ENCODE results near the gene ROR1. TPM values are rescaled to one million over a fixed set of nuclear protein-coding genes. Genes with fewer than 3 reads are reported as not detected.
"Not testable (repeated sequence)": the region's sequence is repeated elsewhere in the genome, so short reads cannot be mapped to it uniquely, and the experiment has no call there.

Gene ROR1
- total RNA-seq, 6 donors from 2014 or later: 19.7 to 39.8 (median 28.5) TPM

DNA sequence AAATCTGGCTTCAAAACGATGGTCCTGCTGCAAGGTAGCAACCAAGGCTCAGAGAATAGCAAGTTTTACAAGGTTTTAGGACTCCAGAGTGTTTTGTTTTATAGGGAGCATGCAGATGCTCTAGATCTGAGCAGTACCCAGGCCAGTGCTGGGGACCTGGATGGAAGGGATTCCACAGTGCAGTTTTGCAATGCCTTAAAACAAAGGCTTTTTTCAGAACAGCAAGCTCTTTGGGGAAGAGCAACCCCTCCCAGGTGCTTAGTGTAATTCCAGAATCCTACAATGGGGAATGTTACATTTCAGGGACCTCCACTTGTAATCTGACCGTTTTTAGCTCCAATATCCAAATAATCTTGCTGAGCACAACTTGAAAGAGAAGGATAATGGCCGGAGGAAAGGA is 6.7 kb downstream of the ROR1 start:
- no peak for DNase-seq
- H3K36me3 ChIP-seq: no peaks in the 10 kb centered on the region
- TF ChIP-seq, protein P1, sequence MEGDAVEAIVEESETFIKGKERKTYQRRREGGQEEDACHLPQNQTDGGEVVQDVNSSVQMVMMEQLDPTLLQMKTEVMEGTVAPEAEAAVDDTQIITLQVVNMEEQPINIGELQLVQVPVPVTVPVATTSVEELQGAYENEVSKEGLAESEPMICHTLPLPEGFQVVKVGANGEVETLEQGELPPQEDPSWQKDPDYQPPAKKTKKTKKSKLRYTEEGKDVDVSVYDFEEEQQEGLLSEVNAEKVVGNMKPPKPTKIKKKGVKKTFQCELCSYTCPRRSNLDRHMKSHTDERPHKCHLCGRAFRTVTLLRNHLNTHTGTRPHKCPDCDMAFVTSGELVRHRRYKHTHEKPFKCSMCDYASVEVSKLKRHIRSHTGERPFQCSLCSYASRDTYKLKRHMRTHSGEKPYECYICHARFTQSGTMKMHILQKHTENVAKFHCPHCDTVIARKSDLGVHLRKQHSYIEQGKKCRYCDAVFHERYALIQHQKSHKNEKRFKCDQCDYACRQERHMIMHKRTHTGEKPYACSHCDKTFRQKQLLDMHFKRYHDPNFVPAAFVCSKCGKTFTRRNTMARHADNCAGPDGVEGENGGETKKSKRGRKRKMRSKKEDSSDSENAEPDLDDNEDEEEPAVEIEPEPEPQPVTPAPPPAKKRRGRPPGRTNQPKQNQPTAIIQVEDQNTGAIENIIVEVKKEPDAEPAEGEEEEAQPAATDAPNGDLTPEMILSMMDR (IDR thresholded peaks at IDR 0.05): no peak
- no peak for TF ChIP-seq EP300 (IDR thresholded peaks at IDR 0.05)
- no peak for TF ChIP-seq POLR2A (IDR thresholded peaks at IDR 0.05)
- TF ChIP-seq POLR2AphosphoS5 (IDR thresholded peaks at IDR 0.05): no peak
- no peak for ATAC-seq (ENCODE audit: low FRiP score in 2 of 2)
- H3K4me1 ChIP-seq: peaks cover 0 to 14% (median 4%) of the 10 kb centered on the region in 4 donors
- 58 to 66% methylated on average over 3 of the region's 3 CpGs for WGBS, 2 donors
- no peak overlapping the region for H3K27ac ChIP-seq
- H3K4me3 ChIP-seq: no peak overlapping the region
- no peaks in the 10 kb centered on the region for H3K27me3 ChIP-seq
- no peaks in the 10 kb centered on the region for H3K9me3 ChIP-seq

DNA sequence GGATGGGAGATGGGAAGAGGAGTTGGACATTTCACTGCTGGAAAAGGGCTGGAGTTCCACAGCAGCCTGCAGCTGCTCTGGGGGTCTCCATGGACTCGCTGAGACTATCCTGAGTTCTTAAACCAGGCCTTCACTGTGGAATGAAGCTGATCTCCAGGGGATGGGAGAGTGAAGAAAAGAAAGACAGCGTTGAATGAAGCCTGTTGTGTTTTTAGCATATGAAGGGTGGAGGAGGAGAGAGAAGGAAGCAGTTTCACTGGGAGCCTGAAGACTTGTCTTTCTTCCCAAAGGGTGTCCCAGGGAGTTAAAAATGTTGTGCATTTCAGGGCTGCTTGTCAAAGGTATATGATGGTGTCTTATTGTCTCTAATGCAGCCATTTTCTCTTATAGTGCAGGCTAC is 9.2 kb downstream of the ROR1 start:
- H3K4me3 ChIP-seq: no peak overlapping the region
- no peaks in the 10 kb centered on the region for H3K9me3 ChIP-seq
- 69 to 88% methylated on average over 2 of the region's 2 CpGs for WGBS, 2 donors
- ATAC-seq (ENCODE audit: low FRiP score in 2 of 2) (no peak), DNase-seq (no peak)
- no peaks in the 10 kb centered on the region for H3K36me3 ChIP-seq
- H3K4me1 ChIP-seq: peaks cover 0 to 7% (median 3%) of the 10 kb centered on the region in 4 donors
- no peak for TF ChIP-seq POLR2AphosphoS5 (IDR thresholded peaks at IDR 0.05)
- TF ChIP-seq, protein P1 (IDR thresholded peaks at IDR 0.05): no peak
- no peak for TF ChIP-seq EP300 (IDR thresholded peaks at IDR 0.05)
- no peak for TF ChIP-seq POLR2A (IDR thresholded peaks at IDR 0.05)
- no peak overlapping the region for H3K27ac ChIP-seq
- no peaks in the 10 kb centered on the region for H3K27me3 ChIP-seq

- TF ChIP-seq POLR2A (IDR thresholded peaks at IDR 0.05): no peak
- TF ChIP-seq EP300 (IDR thresholded peaks at IDR 0.05): no peak
- no peak for TF ChIP-seq POLR2AphosphoS5 (IDR thresholded peaks at IDR 0.05)
- TF ChIP-seq, protein P1 (IDR thresholded peaks at IDR 0.05): no peak
- Histone ChIP-seq H3K4me3 (no peak overlapping the region), H3K36me3 (no peaks in the 10 kb centered on the region), H3K9me3 (no peaks in the 10 kb centered on the region), H3K27me3 (no peaks in the 10 kb centered on the region), H3K27ac (no peak overlapping the region), H3K4me1 (peaks cover 0 to 9% (median 4%) of the 10 kb centered on the region in 4 donors)
- DNase-seq: no peak
- no peak for ATAC-seq (ENCODE audit: low FRiP score in 2 of 2)
Measured at GRCh38 chr1:63784083-63784482, 10.3 kb downstream of the ROR1 start.

GRCh38 chr1:63784489-63785390 is 10.9 kb downstream of the ROR1 start:
- ATAC-seq (ENCODE audit: low FRiP score in 2 of 2) (no peak), DNase-seq (no peak)
- TF ChIP-seq, protein P1 (IDR thresholded peaks at IDR 0.05): no peak
- no peak for TF ChIP-seq POLR2AphosphoS5 (IDR thresholded peaks at IDR 0.05)
- no peak for TF ChIP-seq POLR2A (IDR thresholded peaks at IDR 0.05)
- TF ChIP-seq EP300 (IDR thresholded peaks at IDR 0.05): no peak
- 80 to 83% methylated on average over 6 of the region's 6 CpGs for WGBS, 2 donors
- Histone ChIP-seq H3K27me3 (no peaks in the 10 kb centered on the region), H3K4me3 (no peak overlapping the region), H3K4me1 (peaks cover 0 to 6% (median 2%) of the 10 kb centered on the region in 4 donors), H3K27ac (no peak overlapping the region), H3K9me3 (no peaks in the 10 kb centered on the region), H3K36me3 (no peaks in the 10 kb centered on the region)

- H3K36me3 ChIP-seq; H3K27me3 ChIP-seq; ATAC-seq (ENCODE audit: low FRiP score in 2 of 2); H3K4me3 ChIP-seq; H3K9me3 ChIP-seq; H3K4me1 ChIP-seq; DNase-seq; H3K27ac ChIP-seq: not testable (repeated sequence)
- WGBS, 2 donors: 89 to 92% methylated on average over 3 of the region's 3 CpGs
Measured at GRCh38 chr1:63787270-63787669, 13.5 kb downstream of the ROR1 start.
